Endodermal cell (in vitro differentiated cells): ENCODE measurements around the gene SLC25A28. TPM values are rescaled to one million over a fixed set of nuclear protein-coding genes. Genes with fewer than 3 reads are reported as not detected.

Experiments used
- DNase-seq: peaks from one replicate; pipeline ENCODE4 v3.0.0-alpha.2; 2017
- H3K27ac ChIP-seq: 2 replicates; pipeline ENCODE4 v1.5.1; 2013; ENCODE audit warnings: mild to moderate bottlenecking, low read depth, low read length, moderate library complexity
- H3K27me3 ChIP-seq: 2 replicates; pipeline ENCODE4 v1.6.1; 2013; ENCODE audit warnings: mild to moderate bottlenecking, low read length, moderate library complexity; ENCODE audit not compliant: insufficient read depth, control insufficient read depth, poor library complexity, severe bottlenecking
- H3K36me3 ChIP-seq: 2 replicates; pipeline ENCODE4 v1.7.0; 2013; ENCODE audit warnings: mild to moderate bottlenecking, low read length, moderate library complexity; ENCODE audit not compliant: control insufficient read depth, insufficient read depth
- H3K4me1 ChIP-seq: one replicate; pipeline ENCODE4 v1.7.0; 2013; ENCODE audit warnings: low read length; ENCODE audit not compliant: control insufficient read depth, insufficient read depth
- H3K4me3 ChIP-seq: 2 replicates; pipeline ENCODE4 v1.5.1; 2013; ENCODE audit warnings: mild to moderate bottlenecking, low read length, moderate library complexity
- H3K9ac ChIP-seq: 2 replicates; pipeline ENCODE4 v1.6.1; 2013; ENCODE audit warnings: mild to moderate bottlenecking, low read length, moderate library complexity; ENCODE audit not compliant: poor library complexity, severe bottlenecking; ENCODE audit errors: extremely low read depth
- H3K9me3 ChIP-seq: 2 replicates; pipeline ENCODE4 v1.6.1; 2013; ENCODE audit warnings: mild to moderate bottlenecking, low read length, moderate library complexity; ENCODE audit not compliant: control insufficient read depth
- H3K27ac Mint-ChIP-seq: 2 replicates; pipeline ENCODE4 v1.8.0; 2020; ENCODE audit warnings: mixed read lengths
- H3K27me3 Mint-ChIP-seq: 2 replicates; pipeline ENCODE4 v1.8.0; 2021; ENCODE audit warnings: mild to moderate bottlenecking, mixed read lengths; ENCODE audit not compliant: insufficient read depth
- H3K36me3 Mint-ChIP-seq: 2 replicates; pipeline ENCODE4 v1.8.0; 2020; ENCODE audit warnings: low read depth, mixed read lengths
- H3K4me1 Mint-ChIP-seq: 2 replicates; pipeline ENCODE4 v1.8.0; 2020; ENCODE audit warnings: mixed read lengths
- H3K4me3 Mint-ChIP-seq: 2 replicates; pipeline ENCODE4 v1.8.0; 2020; ENCODE audit warnings: mild to moderate bottlenecking, moderate library complexity, mixed read lengths
- H3K9me3 Mint-ChIP-seq: 2 replicates; pipeline ENCODE4 v1.8.0; 2020; ENCODE audit warnings: mild to moderate bottlenecking, mixed read lengths
- WGBS, 2 experiments: methylation state at CpG; one replicate each; pipeline versions ENCODE4 v1.1.5 to v1.1.7; 2013; ENCODE audit warnings: missing lambda C conversion rate in 2 of 2, mixed read lengths in 1 of 2; ENCODE audit not compliant: insufficient coverage in 1 of 2, insufficient read length in 1 of 2; 5-methylcytosine and 5-hydroxymethylcytosine counted together
- total RNA-seq, 2 donors: library from RNA; stranded (reverse); fragmentation: NEBNext Ultra II Directional in 1 of 2; extraction: Animal tissue kit (Norgen Biotek cat#: 25700) in 1 of 2; gene quantifications; 2 replicates in 1 of 2; 3 replicates in 1 of 2; pipeline ENCODE4 v1.2.1, GENCODE V29; 2021
- TF ChIP-seq, protein P1 (sequence below): fragments of 200-600 bp; sonication (generic); conservative IDR thresholded peaks from 2 replicates; pipeline ENCODE4 v1.5.0; 2021; ENCODE audit warnings: antibody characterized with exemption, mild to moderate bottlenecking

SLC25A28 gene
- total RNA-seq, 2 donors from 2014 or later, result 20.4 to 30.0 TPM

GRCh38 chr10:99595236-99595635, 25.0 kb downstream of the SLC25A28 start:
- H3K36me3 ChIP-seq, result no peaks in the 10 kb centered on the region
- no peaks in the 10 kb centered on the region for H3K9me3 ChIP-seq
- no peaks in the 10 kb centered on the region for H3K27me3 Mint-ChIP-seq
- DNase-seq, result no peak
- no peak overlapping the region for H3K9ac ChIP-seq
- H3K4me1 ChIP-seq, result peaks cover 25% of the 10 kb centered on the region
- no peaks in the 10 kb centered on the region for H3K9me3 Mint-ChIP-seq
- H3K4me3 ChIP-seq, result no peak overlapping the region
- H3K27ac Mint-ChIP-seq, result peak overlapping the region; percentile 0
- peaks cover 44% of the 10 kb centered on the region for H3K4me1 Mint-ChIP-seq
- no peak overlapping the region for H3K27ac ChIP-seq
- WGBS, 2 experiments, result 70 to 100% methylated on average over 2 to 3 of the region's 3 CpGs
- no peaks in the 10 kb centered on the region for H3K36me3 Mint-ChIP-seq
- TF ChIP-seq, protein P1, sequence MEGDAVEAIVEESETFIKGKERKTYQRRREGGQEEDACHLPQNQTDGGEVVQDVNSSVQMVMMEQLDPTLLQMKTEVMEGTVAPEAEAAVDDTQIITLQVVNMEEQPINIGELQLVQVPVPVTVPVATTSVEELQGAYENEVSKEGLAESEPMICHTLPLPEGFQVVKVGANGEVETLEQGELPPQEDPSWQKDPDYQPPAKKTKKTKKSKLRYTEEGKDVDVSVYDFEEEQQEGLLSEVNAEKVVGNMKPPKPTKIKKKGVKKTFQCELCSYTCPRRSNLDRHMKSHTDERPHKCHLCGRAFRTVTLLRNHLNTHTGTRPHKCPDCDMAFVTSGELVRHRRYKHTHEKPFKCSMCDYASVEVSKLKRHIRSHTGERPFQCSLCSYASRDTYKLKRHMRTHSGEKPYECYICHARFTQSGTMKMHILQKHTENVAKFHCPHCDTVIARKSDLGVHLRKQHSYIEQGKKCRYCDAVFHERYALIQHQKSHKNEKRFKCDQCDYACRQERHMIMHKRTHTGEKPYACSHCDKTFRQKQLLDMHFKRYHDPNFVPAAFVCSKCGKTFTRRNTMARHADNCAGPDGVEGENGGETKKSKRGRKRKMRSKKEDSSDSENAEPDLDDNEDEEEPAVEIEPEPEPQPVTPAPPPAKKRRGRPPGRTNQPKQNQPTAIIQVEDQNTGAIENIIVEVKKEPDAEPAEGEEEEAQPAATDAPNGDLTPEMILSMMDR, result no peak
- H3K4me3 Mint-ChIP-seq, result no peak overlapping the region
- no peaks in the 10 kb centered on the region for H3K27me3 ChIP-seq

GRCh38 chr10:99593312-99593711, 26.9 kb downstream of the SLC25A28 start:
- Mint-ChIP-seq H3K9me3 (no peaks in the 10 kb centered on the region), H3K4me3 (no peak overlapping the region), H3K27ac (no peak overlapping the region), H3K4me1 (peaks cover 28% of the 10 kb centered on the region), H3K36me3 (no peaks in the 10 kb centered on the region), H3K27me3 (no peaks in the 10 kb centered on the region)
- TF ChIP-seq, protein P1, result no peak
- H3K27me3 ChIP-seq, result no peaks in the 10 kb centered on the region
- no peaks in the 10 kb centered on the region for H3K36me3 ChIP-seq
- no peak overlapping the region for H3K4me3 ChIP-seq
- no peaks in the 10 kb centered on the region for H3K9me3 ChIP-seq
- H3K9ac ChIP-seq, result no peak overlapping the region
- 88 to 89% methylated on average over 5 of the region's 5 CpGs for WGBS, 2 experiments
- peaks cover 12% of the 10 kb centered on the region for H3K4me1 ChIP-seq
- no peak for DNase-seq
- H3K27ac ChIP-seq, result no peak overlapping the region

DNA sequence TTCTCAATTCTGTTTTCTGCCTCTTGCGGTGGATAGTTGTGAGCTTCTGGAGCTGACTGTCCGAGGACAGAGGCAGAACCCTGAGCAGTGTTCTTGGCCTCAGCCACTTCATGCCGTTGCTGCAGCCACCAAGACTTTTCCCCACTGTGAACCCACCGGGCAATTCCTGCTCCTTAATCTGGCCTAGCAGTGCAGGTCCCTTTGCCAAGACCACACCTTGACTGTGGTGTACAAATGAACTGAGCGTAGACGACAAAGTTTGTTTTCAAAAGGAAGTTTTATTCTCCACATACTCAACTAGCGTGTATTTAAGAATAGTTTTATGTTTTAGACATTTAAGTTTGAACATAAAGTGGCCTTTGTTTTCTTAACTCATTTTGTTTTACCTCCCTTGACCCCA, 29.4 kb downstream of the SLC25A28 start:
- TF ChIP-seq, protein P1, result no peak
- no peaks in the 10 kb centered on the region for H3K9me3 Mint-ChIP-seq

More for the DNA sequence above, 29.4 kb downstream of the SLC25A28 start:
- Mint-ChIP-seq H3K27me3 (peaks cover under 1% of the 10 kb centered on the region), H3K4me1 (peaks cover 19% of the 10 kb centered on the region), H3K36me3 (no peaks in the 10 kb centered on the region), H3K4me3 (no peak overlapping the region), H3K27ac (no peak overlapping the region)
- Histone ChIP-seq H3K27me3 (no peaks in the 10 kb centered on the region), H3K36me3 (no peaks in the 10 kb centered on the region), H3K9ac (no peak overlapping the region), H3K9me3 (no peaks in the 10 kb centered on the region), H3K4me3 (no peak overlapping the region), H3K27ac (no peak overlapping the region), H3K4me1 (peaks cover 5% of the 10 kb centered on the region)
- DNase-seq, result no peak
- 94 to 95% methylated on average over 4 to 7 of the region's 7 CpGs for WGBS, 2 experiments
